Vagina (tissue), 2 donors: Measurements from ENCODE around the gene KLHL22. TPM values are rescaled to one million over a fixed set of nuclear protein-coding genes. Genes with fewer than 3 reads are reported as not detected.

Experiments
- DNase-seq, 2 donors: peaks; one replicate each; pipeline ENCODE4 v3.0.0-alpha.2; 2017; ENCODE audit errors: extremely low spot score in 2 of 2
- H3K27ac ChIP-seq: fragments of 200-600 bp; sonication (generic); one replicate; pipeline ENCODE4 v1.5.1; 2019
- H3K27me3 ChIP-seq: fragments of 200-600 bp; sonication (generic); one replicate; pipeline ENCODE4 v1.5.1; 2019
- H3K36me3 ChIP-seq, 2 donors: fragments of 200-600 bp; sonication (generic); one replicate each; pipeline ENCODE4 v1.5.1; 2017 to 2019
- H3K4me1 ChIP-seq: fragments of 200-600 bp; sonication (generic); one replicate; pipeline ENCODE4 v1.5.1; 2019
- H3K4me3 ChIP-seq, 2 donors: fragments of 200-600 bp; sonication (generic); 1 replicate in 1 of 2; 2 replicates in 1 of 2; pipeline ENCODE4 v1.5.1; 2016 to 2019
- H3K9me3 ChIP-seq: fragments of 200-600 bp; sonication (generic); one replicate; pipeline ENCODE4 v1.5.1; 2019
- POLR2A ChIP-seq, 2 donors: fragments of 450-650 bp; IDR thresholded peaks; one replicate each; pipeline ENCODE4 v1.6.1; 2017; ENCODE audit warnings: antibody characterized with exemption in 2 of 2, mild to moderate bottlenecking in 2 of 2, moderate library complexity in 2 of 2
- POLR2AphosphoS5 ChIP-seq, 2 donors: sonication (generic); formaldehyde crosslinking; IDR thresholded peaks; one replicate each; pipeline ENCODE4 v1.9.0; 2017; ENCODE audit warnings: antibody characterized with exemption in 2 of 2, mild to moderate bottlenecking in 2 of 2, low read depth in 1 of 2; ENCODE audit not compliant: insufficient read depth in 1 of 2
- intact Hi-C: fragments of 100-400 bp; cut with DNase I; formaldehyde crosslinking; loops from one replicate; pipeline ENCODE4 v1.15.1; 2023
- total RNA-seq: library from RNA; depleted of rRNA; stranded (reverse); fragments of >200 nt; gene quantifications from one replicate; pipeline ENCODE4 v1.2.3, GENCODE V29; 2016
- TF ChIP-seq, protein P1 (sequence below), 3 experiments: fragments of 450-650 bp in 2 of 3; fragments of 200-600 bp in 1 of 3; sonication (generic) in 1 of 3; IDR thresholded peaks; one replicate each; pipeline ENCODE4 v1.5.1; 2017 to 2019; ENCODE audit warnings: antibody characterized with exemption in 3 of 3, mild to moderate bottlenecking in 2 of 3, moderate library complexity in 2 of 3

KLHL22 gene
- total RNA-seq, 1 donor from 2014 or later = 20.1 TPM

DNA sequence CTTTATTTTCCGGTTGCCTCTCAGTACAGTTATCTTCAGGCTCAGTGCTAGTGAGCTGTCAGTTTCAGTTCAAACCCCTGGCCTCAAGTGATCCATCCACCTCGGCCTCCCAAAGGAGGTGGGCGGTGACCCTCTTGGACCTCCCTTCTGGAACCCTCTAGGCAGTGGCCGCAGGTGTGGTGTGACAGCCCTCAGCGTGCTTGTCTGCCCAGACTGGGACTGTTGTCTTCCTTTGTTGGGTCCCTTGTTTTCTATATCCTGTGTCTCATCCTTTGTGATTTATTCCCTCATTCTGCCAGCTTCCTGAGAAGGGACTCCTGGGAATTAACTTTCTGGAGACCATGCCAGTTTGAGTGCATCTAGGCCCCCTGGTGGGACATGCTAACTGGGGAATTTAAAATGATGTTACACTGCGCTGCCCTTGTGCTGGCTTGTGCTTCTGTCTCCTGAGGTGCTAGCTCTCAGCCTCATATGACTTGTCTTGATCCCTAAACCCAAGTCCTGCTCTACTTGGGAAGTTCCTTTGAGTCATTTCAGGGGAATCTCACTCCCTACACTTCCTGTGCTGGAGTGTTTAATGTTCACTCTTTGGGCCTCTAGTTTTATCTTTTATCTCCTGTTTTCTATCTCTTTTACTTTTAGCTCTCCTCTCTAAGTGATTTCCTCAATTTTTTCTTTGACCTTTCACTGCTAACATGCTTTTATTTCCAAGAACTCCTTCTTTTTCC is 31.2 kb upstream of the KLHL22 start:
- no peak for DNase-seq
- peaks cover 66% of the 10 kb centered on the region for H3K4me1 ChIP-seq
- TF ChIP-seq, protein P1, sequence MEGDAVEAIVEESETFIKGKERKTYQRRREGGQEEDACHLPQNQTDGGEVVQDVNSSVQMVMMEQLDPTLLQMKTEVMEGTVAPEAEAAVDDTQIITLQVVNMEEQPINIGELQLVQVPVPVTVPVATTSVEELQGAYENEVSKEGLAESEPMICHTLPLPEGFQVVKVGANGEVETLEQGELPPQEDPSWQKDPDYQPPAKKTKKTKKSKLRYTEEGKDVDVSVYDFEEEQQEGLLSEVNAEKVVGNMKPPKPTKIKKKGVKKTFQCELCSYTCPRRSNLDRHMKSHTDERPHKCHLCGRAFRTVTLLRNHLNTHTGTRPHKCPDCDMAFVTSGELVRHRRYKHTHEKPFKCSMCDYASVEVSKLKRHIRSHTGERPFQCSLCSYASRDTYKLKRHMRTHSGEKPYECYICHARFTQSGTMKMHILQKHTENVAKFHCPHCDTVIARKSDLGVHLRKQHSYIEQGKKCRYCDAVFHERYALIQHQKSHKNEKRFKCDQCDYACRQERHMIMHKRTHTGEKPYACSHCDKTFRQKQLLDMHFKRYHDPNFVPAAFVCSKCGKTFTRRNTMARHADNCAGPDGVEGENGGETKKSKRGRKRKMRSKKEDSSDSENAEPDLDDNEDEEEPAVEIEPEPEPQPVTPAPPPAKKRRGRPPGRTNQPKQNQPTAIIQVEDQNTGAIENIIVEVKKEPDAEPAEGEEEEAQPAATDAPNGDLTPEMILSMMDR (IDR thresholded peaks at IDR 0.05) = no peak
- TF ChIP-seq POLR2AphosphoS5 (IDR thresholded peaks at IDR 0.05; ENCODE audit: insufficient read depth in 1 of 2, low read depth in 1 of 2) = no peak

DNA sequence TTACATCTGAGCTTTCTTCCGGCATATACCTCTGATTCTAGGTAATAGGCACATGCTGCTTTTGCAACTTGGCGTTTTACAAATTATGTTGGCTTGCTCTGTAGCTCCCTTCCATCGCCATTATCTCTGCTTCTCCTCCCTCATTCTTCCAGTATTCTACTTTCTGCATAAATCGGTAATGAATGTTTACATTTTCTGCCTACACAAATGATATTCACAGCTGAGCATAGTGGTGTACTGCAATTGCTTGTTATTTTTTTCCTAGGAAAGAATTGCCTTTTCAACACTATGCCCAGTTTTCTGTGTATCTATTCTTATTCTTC is 30.7 kb upstream of the KLHL22 start:
- Histone ChIP-seq H3K27me3 (no peaks in the 10 kb centered on the region), H3K4me3 (no peak overlapping the region), H3K36me3 (peaks cover 0 to 5% of the 10 kb centered on the region in 2 donors), H3K4me1 (peaks cover 64% of the 10 kb centered on the region), H3K9me3 (no peaks in the 10 kb centered on the region), H3K27ac (no peak overlapping the region)
- intact Hi-C loops = no loop called here
- TF ChIP-seq POLR2AphosphoS5 (IDR thresholded peaks at IDR 0.05; ENCODE audit: insufficient read depth in 1 of 2, low read depth in 1 of 2) (no peak), POLR2A (IDR thresholded peaks at IDR 0.05) (no peak)
- TF ChIP-seq, protein P1 (IDR thresholded peaks at IDR 0.05) = no peak
- no peak for DNase-seq

More for the DNA sequence above, 31.2 kb upstream of the KLHL22 start:
- Histone ChIP-seq H3K4me3 (no peak overlapping the region), H3K27me3 (no peaks in the 10 kb centered on the region), H3K27ac (no peak overlapping the region), H3K9me3 (no peaks in the 10 kb centered on the region), H3K36me3 (peaks cover 0 to 5% of the 10 kb centered on the region in 2 donors)
- intact Hi-C loops = no loop called here

GRCh38 chr22:20525048-20525447 is 29.5 kb upstream of the KLHL22 start:
- no peak for DNase-seq
- H3K36me3 ChIP-seq = peaks cover 0 to 11% of the 10 kb centered on the region in 2 donors
- no peaks in the 10 kb centered on the region for H3K9me3 ChIP-seq
- intact Hi-C loops = no loop called here
- no peak overlapping the region for H3K4me3 ChIP-seq
- H3K27me3 ChIP-seq = no peaks in the 10 kb centered on the region
- TF ChIP-seq, protein P1 (IDR thresholded peaks at IDR 0.05) = no peak
- TF ChIP-seq POLR2AphosphoS5 (IDR thresholded peaks at IDR 0.05; ENCODE audit: insufficient read depth in 1 of 2, low read depth in 1 of 2) (no peak), POLR2A (IDR thresholded peaks at IDR 0.05) (no peak)
- H3K27ac ChIP-seq = no peak overlapping the region
- H3K4me1 ChIP-seq = peaks cover 55% of the 10 kb centered on the region

- Histone ChIP-seq H3K4me1 (peaks cover 59% of the 10 kb centered on the region), H3K36me3 (peaks cover 0 to 21% of the 10 kb centered on the region in 2 donors), H3K9me3 (no peaks in the 10 kb centered on the region), H3K27ac (no peak overlapping the region), H3K27me3 (no peaks in the 10 kb centered on the region), H3K4me3 (no peak overlapping the region)
- DNase-seq = no peak
- intact Hi-C loops = no loop called here
- TF ChIP-seq, protein P1 (IDR thresholded peaks at IDR 0.05) = no peak
- TF ChIP-seq POLR2A (IDR thresholded peaks at IDR 0.05) = no peak
- no peak for TF ChIP-seq POLR2AphosphoS5 (IDR thresholded peaks at IDR 0.05; ENCODE audit: insufficient read depth in 1 of 2, low read depth in 1 of 2)
These were observed 28.4 kb upstream of the KLHL22 start for GRCh38 chr22:20524004-20524481.
